Measurements from ENCODE around the gene LYPLAL1.
"Not testable (repeated sequence)": the region's sequence is repeated elsewhere in the genome, so short reads cannot be mapped to it uniquely, and the experiment has no call there.

Gene LYPLAL1

GRCh38 chr1:219163401-219163954 is 10.2 kb upstream of the LYPLAL1 start:
- DNase-seq, result no peak

- no peak for DNase-seq
These were observed 2.3 kb upstream of the LYPLAL1 start for GRCh38 chr1:219171192-219171935.

- no peak for DNase-seq
These were observed 857 bp upstream of the LYPLAL1 start for GRCh38 chr1:219172821-219173220.

GRCh38 chr1:219173434-219173757 is 282 bp upstream of the LYPLAL1 start:
- DNase-seq, result no peak

- no peak for DNase-seq
These were observed 958 bp downstream of the LYPLAL1 start for GRCh38 chr1:219174460-219175211.

- no peak for DNase-seq
These were observed 1.5 kb downstream of the LYPLAL1 start for GRCh38 chr1:219175212-219175564.

GRCh38 chr1:219176168-219176567 is 2.5 kb downstream of the LYPLAL1 start:
- DNase-seq, result no peak

GRCh38 chr1:219177363-219177762 is 3.7 kb downstream of the LYPLAL1 start:
- DNase-seq, result no peak

- no peak for DNase-seq
These were observed 4.3 kb downstream of the LYPLAL1 start for GRCh38 chr1:219177940-219178339.

GRCh38 chr1:219179293-219179692 is 5.6 kb downstream of the LYPLAL1 start:
- no peak for DNase-seq

- no peak for DNase-seq
These were observed 10.7 kb downstream of the LYPLAL1 start for GRCh38 chr1:219184337-219184736.

- DNase-seq, result no peak
These were observed 11.9 kb downstream of the LYPLAL1 start for GRCh38 chr1:219185486-219186117.

GRCh38 chr1:219188331-219188803 is 14.7 kb downstream of the LYPLAL1 start:
- no peak for DNase-seq

- DNase-seq, result no peak
These were observed 15.5 kb downstream of the LYPLAL1 start for GRCh38 chr1:219189021-219189824.

GRCh38 chr1:219189952-219190351 is 16.3 kb downstream of the LYPLAL1 start:
- DNase-seq, result no peak

- no peak for DNase-seq
These were observed 16.9 kb downstream of the LYPLAL1 start for GRCh38 chr1:219190605-219191004.

- not testable (repeated sequence) for DNase-seq
These were observed 22.2 kb downstream of the LYPLAL1 start for GRCh38 chr1:219195833-219196232.

- DNase-seq, result no peak
These were observed 28.0 kb downstream of the LYPLAL1 start for GRCh38 chr1:219201656-219202055.

GRCh38 chr1:219202567-219202966 is 28.9 kb downstream of the LYPLAL1 start:
- no peak for DNase-seq

- no peak for DNase-seq
These were observed 32.7 kb downstream of the LYPLAL1 start for GRCh38 chr1:219206350-219206749.

GRCh38 chr1:219209578-219209977 is 35.9 kb downstream of the LYPLAL1 start:
- no peak for DNase-seq

- no peak for DNase-seq
These were observed 36.4 kb downstream of the LYPLAL1 start for GRCh38 chr1:219210067-219210466.

GRCh38 chr1:219215477-219215876 is 41.8 kb downstream of the LYPLAL1 start:
- DNase-seq, result no peak
